Renal pelvis (tissue), 4 donors: Measurements from ENCODE around the gene MPP3. TPM values are rescaled to one million over a fixed set of nuclear protein-coding genes. Genes with fewer than 3 reads are reported as not detected.
"Not testable (repeated sequence)": the region's sequence is repeated elsewhere in the genome, so short reads cannot be mapped to it uniquely, and the experiment has no call there.

Source experiments
- DNase-seq: peaks from one replicate; pipeline ENCODE4 v3.0.0-alpha.2; 2013
- polyA plus RNA-seq, 3 donors: library from polyadenylated mRNA; unstranded; fragments of 120-200 nt; gene quantifications; one replicate each; pipeline ENCODE4 v1.2.1, GENCODE V29; 2013; ENCODE audit not compliant: insufficient read length in 3 of 3

Gene MPP3
- polyA plus RNA-seq, 3 donors = 7.4 to 13.1 (median 12.6) TPM

DNA sequence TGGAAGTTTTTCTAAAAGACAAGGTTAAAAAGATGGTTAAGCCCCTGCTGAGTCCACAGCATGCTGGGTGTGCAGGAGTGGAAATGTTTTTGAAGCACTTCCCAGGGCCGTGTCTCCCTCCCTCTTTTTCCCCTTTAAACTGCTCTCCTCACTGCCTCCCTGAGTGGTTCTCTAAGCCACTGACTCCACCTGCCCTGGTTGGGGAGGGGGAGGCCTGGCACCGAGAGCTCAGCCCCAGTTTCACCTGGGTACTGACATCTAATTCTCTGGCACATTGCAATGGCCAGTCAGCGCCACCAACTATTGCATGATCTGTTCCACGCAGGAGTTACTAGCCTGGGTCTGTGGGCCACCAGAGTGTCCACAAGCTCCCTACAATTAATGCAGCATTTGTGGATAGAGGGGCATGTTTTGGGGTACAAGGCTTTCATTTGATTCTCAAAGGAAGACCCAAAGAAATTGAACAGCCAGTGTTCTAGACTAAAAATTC lies 22.7 kb downstream of the MPP3 start:
- DNase-seq = no peak

GRCh38 chr17:43809121-43809520 lies 23.8 kb downstream of the MPP3 start:
- no peak for DNase-seq

DNA sequence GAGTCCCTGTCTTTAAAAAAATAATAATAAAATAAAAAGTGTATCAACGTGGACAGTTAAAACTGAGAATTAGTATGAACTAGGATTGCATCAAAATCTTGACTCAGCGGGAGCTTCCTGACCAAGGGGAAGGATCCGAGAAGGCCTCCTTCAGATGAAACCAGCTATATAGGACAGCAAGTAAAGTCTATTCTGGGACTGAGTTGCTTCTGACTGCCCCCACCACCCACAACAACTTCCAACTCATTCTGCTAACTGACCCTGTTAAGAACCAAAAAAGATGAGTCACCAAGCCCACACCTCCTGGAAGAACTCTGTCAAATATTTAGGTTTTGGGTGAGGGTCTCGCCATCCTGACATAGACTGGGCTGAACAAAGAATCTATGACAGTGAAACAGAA lies 24.9 kb downstream of the MPP3 start:
- no peak for DNase-seq

- no peak for DNase-seq
Measured at GRCh38 chr17:43805117-43805516, 27.8 kb downstream of the MPP3 start.

DNA sequence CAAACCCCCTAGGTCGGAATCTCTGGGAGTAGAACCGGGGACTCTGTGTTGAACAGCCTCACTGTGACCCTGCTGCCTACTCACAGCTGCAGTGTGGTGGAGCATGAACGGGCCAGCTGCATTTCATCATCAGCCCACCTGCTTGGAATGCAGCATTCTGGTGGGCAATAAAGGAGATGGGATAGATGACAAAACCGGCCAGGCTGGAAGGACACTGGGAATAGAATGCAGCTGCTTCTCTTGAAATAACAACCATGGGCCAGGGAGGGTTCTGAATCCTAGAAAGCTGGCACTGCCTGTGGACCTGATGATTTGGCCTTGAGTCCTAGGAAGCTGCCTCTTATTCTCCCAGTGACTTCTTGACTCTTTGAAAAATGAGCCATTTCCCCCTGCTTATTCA lies 29.2 kb downstream of the MPP3 start:
- DNase-seq = peak; percentile 81

DNA sequence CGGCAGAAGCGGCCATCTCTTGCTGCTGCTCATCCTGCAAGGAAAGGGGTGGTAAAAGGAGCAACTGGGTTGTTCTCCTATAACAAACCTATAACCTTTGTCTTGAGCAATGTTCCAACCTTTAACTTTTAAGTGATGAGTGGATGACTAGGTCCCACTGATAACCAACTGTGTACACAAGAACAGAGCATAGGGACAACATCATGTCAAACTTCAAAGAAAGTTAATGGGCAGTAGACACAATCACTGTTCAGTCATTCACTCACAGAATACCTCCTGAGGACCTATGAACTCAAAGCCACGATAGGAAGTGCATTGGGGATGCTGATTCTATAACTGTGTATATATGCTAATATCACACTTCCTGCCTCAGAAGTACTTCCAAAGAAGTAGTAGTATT lies 31.1 kb downstream of the MPP3 start:
- DNase-seq = no peak

DNA sequence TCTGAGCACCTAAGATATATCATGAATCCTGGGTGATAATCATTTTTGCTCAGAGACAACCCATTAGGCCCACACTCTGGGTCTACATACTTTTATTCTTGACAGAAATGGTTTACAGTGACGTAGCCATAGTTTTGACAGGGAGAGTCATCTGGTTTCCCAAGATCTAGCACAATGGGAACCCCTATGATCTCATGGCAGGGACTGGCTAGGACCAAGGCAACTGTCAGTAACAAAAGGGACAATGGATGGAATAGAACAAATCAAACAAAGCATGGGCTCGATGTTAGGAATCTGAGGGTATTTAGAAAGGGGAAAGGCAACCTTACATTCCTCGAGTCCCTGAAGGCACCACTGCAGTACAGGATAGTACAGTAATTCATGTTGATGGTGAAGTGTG lies 32.2 kb downstream of the MPP3 start:
- DNase-seq = no peak

DNA sequence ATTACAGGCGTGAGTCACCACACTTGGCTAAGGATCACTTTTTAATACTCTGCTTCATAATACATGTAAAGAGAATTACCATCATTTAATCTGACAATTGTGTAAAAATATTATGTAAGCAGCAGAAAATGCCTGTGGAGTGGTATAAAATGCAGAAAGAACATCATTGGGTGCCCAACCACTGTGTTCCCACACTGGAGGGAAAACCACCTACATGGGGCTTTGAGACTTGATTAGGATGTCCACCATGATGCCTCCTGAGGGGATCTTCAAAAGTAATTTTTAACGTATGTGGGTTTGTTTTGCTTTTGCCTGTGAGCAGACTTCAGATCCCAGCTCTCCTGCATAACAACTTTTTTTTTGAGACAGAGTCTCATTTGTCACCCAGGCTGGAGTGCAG lies 33.9 kb downstream of the MPP3 start:
- DNase-seq = no peak

- DNase-seq = not testable (repeated sequence)
Measured at GRCh38 chr17:43798024-43798423, 34.9 kb downstream of the MPP3 start.

GRCh38 chr17:43792668-43793067 lies 40.3 kb downstream of the MPP3 start:
- not testable (repeated sequence) for DNase-seq

DNA sequence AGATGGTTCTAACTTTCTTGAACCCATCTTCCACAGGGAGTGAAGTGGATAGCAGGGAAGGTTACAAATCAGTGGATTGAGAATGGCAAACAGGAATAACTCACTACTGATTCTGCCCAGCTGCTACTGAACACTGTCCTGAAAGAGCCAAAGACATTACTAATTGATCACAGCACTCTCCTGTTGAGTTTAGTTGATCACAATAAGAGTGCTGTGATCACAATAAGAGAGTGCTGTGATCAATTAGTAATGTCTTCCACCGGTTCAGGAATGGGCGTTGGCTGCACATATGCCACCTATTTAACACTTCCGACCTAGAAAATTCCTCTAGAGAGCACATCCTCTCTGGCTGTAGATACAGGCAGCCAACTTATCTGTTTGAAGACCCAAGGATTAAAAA lies 41.4 kb downstream of the MPP3 start:
- DNase-seq = peak; percentile 33

DNA sequence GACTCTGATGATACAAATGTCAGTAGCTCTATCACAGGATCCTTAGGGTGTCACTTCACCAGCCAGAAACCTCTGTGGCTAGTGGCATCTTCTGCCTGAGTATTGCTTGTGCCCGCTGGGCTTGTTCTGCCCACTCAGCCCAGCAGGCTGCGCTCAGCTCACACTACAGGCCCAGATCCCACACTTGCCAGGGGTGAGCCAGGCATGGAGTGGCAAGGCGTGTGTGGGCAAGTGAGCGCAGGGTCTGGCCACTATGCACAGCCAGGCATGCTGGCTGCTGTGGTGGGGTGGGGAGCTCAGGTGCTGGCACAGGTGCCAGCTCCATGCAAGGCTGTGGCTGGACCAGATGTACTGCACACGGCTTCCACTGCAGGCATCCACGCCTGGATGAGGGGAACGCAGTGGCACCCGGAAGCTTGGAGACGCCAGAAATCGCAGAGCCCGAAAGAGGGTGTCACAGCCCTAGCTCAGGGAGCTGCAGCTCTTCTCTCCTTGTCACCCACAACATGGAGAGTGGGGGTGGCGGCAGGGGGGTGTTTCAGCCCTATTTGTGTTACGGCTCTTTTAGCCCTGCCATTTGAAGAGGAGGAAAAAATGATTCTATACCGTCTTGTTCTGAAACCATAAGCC lies 42.5 kb downstream of the MPP3 start:
- no peak for DNase-seq

DNA sequence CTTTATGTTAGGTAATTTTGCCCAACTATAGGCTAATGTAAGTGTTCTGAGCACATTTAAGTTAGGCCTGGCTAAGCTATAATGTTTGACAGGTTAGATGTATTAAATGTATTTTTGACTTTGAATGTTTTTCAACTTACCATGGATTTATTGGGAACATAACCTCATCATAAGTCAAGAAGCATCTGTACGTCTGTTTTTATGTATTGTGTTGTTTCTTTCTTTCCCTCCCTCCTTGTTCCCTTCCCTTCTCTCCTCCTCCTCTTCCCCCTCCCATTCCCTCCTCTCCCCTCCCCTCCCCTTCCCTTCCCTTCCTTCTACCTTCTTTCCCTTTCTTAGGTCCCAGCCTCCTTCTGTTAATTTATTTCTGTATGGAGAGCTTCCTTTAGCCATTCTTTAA lies 43.5 kb downstream of the MPP3 start:
- no peak for DNase-seq

GRCh38 chr17:43788540-43788939 lies 44.4 kb downstream of the MPP3 start:
- no peak for DNase-seq

DNA sequence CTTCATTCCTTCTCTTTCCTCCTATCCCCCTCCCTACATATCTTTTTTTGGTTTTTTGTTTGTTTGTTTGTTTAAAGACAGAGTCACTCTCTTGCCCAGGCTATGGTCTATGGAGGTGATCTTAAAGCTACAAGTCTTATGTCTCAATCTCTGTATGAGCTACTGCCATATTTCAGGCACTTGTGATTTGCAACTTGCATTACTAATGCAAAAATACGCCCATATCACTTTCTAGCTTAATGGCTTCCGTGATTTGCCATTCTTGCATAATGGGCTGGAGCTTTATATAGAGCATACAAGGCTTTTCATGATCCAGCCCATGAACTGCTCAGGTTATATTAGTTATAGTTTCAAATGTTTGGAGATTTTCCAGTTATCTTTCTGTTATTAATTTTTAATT lies 45.2 kb downstream of the MPP3 start:
- DNase-seq = no peak

DNA sequence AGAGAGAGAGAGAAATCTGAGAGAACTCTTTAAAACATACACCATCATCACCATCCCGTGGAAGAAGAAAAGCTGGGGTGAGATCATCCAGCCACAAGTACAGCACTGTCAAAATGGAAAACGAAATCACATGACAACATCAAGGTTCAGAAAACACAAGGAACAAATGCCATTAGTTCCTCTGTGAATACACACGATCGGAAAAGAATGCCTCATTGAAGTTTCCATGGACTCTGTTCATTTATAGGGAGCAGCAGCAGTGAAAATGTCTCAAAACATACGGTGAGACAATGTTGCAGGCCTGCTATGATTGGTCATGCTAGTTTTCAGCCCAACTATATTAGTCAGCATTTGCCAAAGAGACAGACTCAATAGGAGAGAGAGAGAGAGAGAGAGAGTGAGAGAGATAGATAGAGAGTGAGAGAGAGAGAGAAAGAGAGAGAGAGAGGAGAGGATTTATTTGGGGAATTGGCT lies 48.3 kb downstream of the MPP3 start:
- no peak for DNase-seq

- no peak for DNase-seq
Measured at GRCh38 chr17:43784068-43784467, 48.9 kb downstream of the MPP3 start.

DNA sequence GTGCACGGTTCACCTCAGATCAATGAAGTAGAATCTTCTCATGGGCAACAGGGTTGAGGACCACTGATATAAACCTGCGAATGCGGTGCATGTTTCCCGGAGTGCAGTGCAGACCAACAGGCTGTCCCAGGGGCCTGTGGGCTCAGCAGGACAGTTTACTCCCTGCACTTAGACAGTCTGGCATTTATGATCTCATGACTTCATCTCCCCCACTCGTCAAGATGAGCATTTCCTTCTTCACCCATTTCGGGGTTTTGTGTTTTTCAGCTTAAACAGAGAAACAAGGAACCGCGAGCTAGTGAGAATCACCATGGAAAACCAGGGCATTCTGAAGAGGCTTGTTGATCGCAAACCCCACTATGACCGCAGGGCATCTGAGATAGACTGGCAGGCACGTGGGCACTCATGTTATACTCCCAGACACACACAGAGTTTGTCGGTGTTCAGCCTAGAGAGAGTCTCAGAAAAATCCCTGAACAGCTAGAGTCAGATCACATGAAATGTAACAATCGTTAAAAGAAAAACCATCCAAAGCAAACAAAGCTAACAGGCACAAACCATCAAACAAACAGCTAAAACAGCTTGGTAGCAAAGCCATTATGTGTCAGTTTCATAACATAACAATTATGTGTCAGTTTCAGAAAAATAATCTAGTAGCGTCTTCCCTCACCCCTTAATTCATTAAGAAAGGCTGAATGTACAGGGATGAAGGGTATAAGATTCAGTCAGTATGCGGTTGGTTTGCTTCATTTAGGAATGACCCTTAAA lies 49.8 kb downstream of the MPP3 start:
- no peak for DNase-seq

DNA sequence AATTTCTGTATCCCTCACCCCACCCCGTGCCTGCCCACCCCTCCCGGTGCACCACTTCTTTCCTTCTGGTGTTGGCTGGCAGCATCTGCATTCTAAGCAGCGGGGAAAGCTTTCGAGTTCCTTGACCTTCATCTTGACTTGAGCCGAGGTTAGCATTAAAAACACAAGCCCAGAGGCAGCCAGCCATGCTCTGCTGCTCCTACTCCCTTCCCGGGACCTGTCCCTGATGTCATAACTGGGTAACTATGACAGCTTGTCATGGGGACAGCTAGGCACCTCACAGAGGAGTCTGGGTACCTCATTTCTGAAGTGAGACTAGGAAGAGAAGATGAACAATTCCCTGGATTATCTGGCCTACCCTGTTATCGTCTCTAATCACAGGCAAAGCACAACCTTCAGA lies 52.8 kb downstream of the MPP3 start, which contains the start of gene CFAP97D1:
TSS of gene CFAP97D1 (plus strand) at position 301 of the 400 bp plus-strand sequence. CDS start at position 329, 28 bp downstream.
- no peak for DNase-seq

GRCh38 chr17:43779145-43780125 lies 53.5 kb downstream of the MPP3 start:
- DNase-seq = no peak

DNA sequence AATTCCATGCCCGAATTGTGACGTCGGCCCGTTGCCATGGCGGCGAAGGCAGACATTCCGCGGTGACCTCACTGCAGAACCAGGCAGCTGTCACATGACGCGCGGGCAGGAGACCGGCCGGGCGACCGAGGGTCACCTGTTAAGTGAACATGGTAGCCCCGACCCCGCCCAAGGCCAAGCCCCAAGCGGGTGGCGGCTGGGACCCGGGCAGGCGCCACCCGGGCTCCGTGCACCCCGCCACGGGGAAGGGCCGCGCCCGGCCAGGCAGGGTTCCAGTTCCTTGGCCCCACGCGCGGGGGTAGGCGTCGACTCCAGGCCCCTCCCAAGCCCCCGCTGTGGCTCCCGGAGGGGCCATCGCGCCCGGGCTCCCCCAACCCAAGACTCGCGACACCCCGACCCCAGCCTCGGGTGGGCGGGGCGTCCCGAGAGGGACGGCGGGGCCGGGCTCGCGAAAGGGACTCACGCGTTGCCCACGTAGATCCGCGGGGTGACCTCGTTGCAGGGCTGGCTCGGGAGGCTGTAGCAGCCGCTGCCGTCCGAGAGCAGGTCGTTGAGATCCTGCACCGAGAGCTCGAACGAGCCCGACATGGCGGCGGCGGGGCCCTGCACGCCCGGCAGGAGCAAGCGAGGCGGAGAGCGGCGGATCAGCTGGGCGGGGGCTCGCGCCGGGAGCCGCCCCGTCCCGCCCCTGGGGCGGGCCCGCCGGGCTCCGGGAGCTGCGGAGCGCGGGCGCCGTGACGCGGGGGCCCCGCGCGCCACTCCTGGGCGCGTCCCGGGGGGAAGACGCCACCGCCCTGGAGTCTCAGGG lies 54.4 kb downstream of the MPP3 start, which contains the start of gene DUSP3:
TSS of gene DUSP3 (minus strand) at position 641 of the 808 bp plus-strand sequence. CDS start at position 588, 53 bp downstream.
- DNase-seq = peak; percentile 94
